Astrocyte (in vitro differentiated cells and primary cell): ENCODE measurements around the gene TEDDM1. TPM values are rescaled to one million over a fixed set of nuclear protein-coding genes. Genes with fewer than 3 reads are reported as not detected.

Experiments
- DNase-seq: peaks from one replicate; pipeline ENCODE4 v3.0.0-alpha.2; 2010; ENCODE audit warnings: low read depth
- FAIRE-seq: peaks from 2 replicates; lab custom pipeline; 2011; peaks lifted over from hg19 to GRCh38; lab: Jason Lieb, UNC
- H2AFZ ChIP-seq: 2 replicates; pipeline ENCODE4 v1.6.0; 2012; ENCODE audit warnings: low read depth, low read length, inconsistent platforms
- H3K27ac ChIP-seq: 2 replicates; pipeline ENCODE4 v1.5.1; 2011; ENCODE audit warnings: low read depth, low read length, inconsistent platforms
- H3K27me3 ChIP-seq: 2 replicates; pipeline ENCODE4 v1.6.0; 2011; ENCODE audit warnings: low read length, inconsistent platforms; ENCODE audit not compliant: insufficient read depth
- H3K36me3 ChIP-seq: 2 replicates; pipeline ENCODE4 v1.5.1; 2011; ENCODE audit warnings: low read length, inconsistent platforms; ENCODE audit not compliant: insufficient read depth
- H3K4me1 ChIP-seq: 2 replicates; pipeline ENCODE4 v1.5.1; 2011; ENCODE audit warnings: low read length, inconsistent platforms; ENCODE audit not compliant: insufficient read depth
- H3K4me2 ChIP-seq: 2 replicates; pipeline ENCODE4 v1.6.0; 2012; ENCODE audit warnings: low read length, inconsistent platforms
- H3K4me3 ChIP-seq: 2 replicates; pipeline ENCODE4 v1.5.1; 2011; ENCODE audit warnings: low read depth, mild to moderate bottlenecking, low read length, inconsistent platforms; ENCODE audit not compliant: insufficient read depth
- H3K79me2 ChIP-seq: 2 replicates; pipeline ENCODE4 v1.6.0; 2012; ENCODE audit warnings: mild to moderate bottlenecking, low read length, inconsistent platforms; ENCODE audit not compliant: insufficient read depth
- H3K9ac ChIP-seq: 2 replicates; pipeline ENCODE4 v1.6.0; 2012; ENCODE audit warnings: mild to moderate bottlenecking, low read length, inconsistent platforms
- H3K9me3 ChIP-seq: 2 replicates; pipeline ENCODE4 v1.5.1; 2012; ENCODE audit warnings: low read depth, mild to moderate bottlenecking, low read length, inconsistent platforms; ENCODE audit not compliant: insufficient read depth
- H4K20me1 ChIP-seq: 2 replicates; pipeline ENCODE4 v1.6.0; 2012; ENCODE audit warnings: low read length, inconsistent platforms; ENCODE audit not compliant: insufficient read depth
- H3K27ac Mint-ChIP-seq: one replicate; pipeline ENCODE4 v1.8.0; 2021; ENCODE audit warnings: mild to moderate bottlenecking, mixed read lengths; ENCODE audit not compliant: unreplicated experiment
- H3K27me3 Mint-ChIP-seq: one replicate; pipeline ENCODE4 v1.8.0; 2021; ENCODE audit warnings: low read depth, mixed read lengths; ENCODE audit not compliant: unreplicated experiment
- H3K36me3 Mint-ChIP-seq: one replicate; pipeline ENCODE4 v1.8.0; 2021; ENCODE audit warnings: low read depth, mixed read lengths; ENCODE audit not compliant: unreplicated experiment
- H3K4me1 Mint-ChIP-seq: one replicate; pipeline ENCODE4 v1.8.0; 2021; ENCODE audit warnings: low read depth, mixed read lengths; ENCODE audit not compliant: unreplicated experiment
- H3K4me3 Mint-ChIP-seq: one replicate; pipeline ENCODE4 v1.8.0; 2021; ENCODE audit warnings: mild to moderate bottlenecking, moderate library complexity, mixed read lengths; ENCODE audit not compliant: unreplicated experiment
- H3K9me3 Mint-ChIP-seq: one replicate; pipeline ENCODE4 v1.8.0; 2021; ENCODE audit warnings: mild to moderate bottlenecking, mixed read lengths; ENCODE audit not compliant: unreplicated experiment
- EZH2 ChIP-seq: IDR thresholded peaks from 2 replicates; pipeline ENCODE4 v1.6.1; 2012; ENCODE audit warnings: mild to moderate bottlenecking, low read length, inconsistent platforms; ENCODE audit not compliant: insufficient read depth
- total RNA-seq: library from RNA; stranded (reverse); gene quantifications from 2 replicates; pipeline ENCODE4 v1.2.1, GENCODE V29; 2021
- TF ChIP-seq, protein P1 (sequence below): IDR thresholded peaks from 2 replicates; pipeline ENCODE4 v1.5.1; 2011; ENCODE audit warnings: low read depth, mild to moderate bottlenecking, inconsistent platforms, low read length, moderate library complexity; ENCODE audit not compliant: insufficient read depth

The TEDDM1 gene
- total RNA-seq, 1 donor from 2014 or later = not detected

DNA sequence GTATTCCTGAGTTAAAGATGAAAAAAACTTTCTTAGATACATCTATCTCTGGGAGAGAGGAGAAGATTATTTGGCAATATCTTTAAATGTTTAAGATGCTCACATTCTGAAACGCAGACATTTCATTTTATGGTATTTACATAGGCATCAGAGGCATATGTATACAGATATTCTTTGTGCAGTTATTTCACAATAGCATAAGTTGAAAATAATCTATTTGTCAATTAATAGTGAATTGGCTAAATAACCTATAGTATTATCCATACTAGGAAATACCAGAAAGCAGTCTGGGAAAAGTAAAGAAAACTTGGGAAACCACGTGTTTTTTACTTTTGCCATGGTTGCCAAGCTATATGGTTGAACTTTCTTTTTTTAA lies 44.8 kb downstream of the TEDDM1 start:
- Histone ChIP-seq H3K9ac (no peak overlapping the region), H3K4me2 (no peak overlapping the region), H3K9me3 (no peaks in the 10 kb centered on the region), H3K36me3 (no peaks in the 10 kb centered on the region), H3K27me3 (no peaks in the 10 kb centered on the region), H4K20me1 (no peaks in the 10 kb centered on the region), H3K4me3 (no peak overlapping the region), H3K79me2 (no peaks in the 10 kb centered on the region), H3K27ac (no peak overlapping the region), H2AFZ (no peak overlapping the region), H3K4me1 (no peaks in the 10 kb centered on the region)
- Mint-ChIP-seq H3K4me1 (no peaks in the 10 kb centered on the region), H3K36me3 (no peaks in the 10 kb centered on the region), H3K27ac (no peak overlapping the region), H3K4me3 (no peak overlapping the region), H3K27me3 (peaks cover 2% of the 10 kb centered on the region), H3K9me3 (no peaks in the 10 kb centered on the region)
- TF ChIP-seq EZH2 = no peak
- TF ChIP-seq, protein P1, sequence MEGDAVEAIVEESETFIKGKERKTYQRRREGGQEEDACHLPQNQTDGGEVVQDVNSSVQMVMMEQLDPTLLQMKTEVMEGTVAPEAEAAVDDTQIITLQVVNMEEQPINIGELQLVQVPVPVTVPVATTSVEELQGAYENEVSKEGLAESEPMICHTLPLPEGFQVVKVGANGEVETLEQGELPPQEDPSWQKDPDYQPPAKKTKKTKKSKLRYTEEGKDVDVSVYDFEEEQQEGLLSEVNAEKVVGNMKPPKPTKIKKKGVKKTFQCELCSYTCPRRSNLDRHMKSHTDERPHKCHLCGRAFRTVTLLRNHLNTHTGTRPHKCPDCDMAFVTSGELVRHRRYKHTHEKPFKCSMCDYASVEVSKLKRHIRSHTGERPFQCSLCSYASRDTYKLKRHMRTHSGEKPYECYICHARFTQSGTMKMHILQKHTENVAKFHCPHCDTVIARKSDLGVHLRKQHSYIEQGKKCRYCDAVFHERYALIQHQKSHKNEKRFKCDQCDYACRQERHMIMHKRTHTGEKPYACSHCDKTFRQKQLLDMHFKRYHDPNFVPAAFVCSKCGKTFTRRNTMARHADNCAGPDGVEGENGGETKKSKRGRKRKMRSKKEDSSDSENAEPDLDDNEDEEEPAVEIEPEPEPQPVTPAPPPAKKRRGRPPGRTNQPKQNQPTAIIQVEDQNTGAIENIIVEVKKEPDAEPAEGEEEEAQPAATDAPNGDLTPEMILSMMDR = no peak
- FAIRE-seq = no peak
- no peak for DNase-seq

DNA sequence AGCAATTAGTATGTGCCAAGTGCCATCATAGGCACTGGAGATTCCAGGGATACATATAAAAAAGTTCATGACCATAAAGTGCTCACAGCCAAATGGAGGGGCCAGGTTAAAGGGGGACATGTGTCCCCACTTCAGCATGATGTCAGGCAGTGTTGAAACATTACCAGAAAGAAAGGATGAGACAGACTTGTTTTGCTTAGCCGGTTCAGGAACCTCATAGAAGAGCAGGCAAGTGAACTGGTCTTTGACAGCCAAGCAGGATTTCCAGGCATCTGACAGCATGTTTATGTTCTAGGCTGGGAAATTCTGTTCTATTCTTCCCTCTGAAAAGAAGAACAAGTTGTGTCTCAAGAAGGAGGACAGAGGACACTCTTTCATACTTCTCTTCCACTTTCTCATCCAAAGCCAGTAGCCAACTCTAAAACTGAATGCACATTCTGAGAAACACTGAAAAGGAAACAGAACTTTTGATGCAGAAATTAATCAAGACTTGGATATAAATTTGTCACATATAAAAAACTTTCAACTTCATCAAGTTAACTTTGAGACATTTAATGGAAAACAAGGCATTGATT lies 48.6 kb downstream of the TEDDM1 start:
- H3K36me3 ChIP-seq = no peaks in the 10 kb centered on the region
- H3K79me2 ChIP-seq = no peaks in the 10 kb centered on the region
- FAIRE-seq = no peak
- no peaks in the 10 kb centered on the region for H3K4me1 ChIP-seq
- no peaks in the 10 kb centered on the region for H3K27me3 Mint-ChIP-seq
- no peak overlapping the region for H3K27ac ChIP-seq
- H3K9ac ChIP-seq = no peak overlapping the region
- TF ChIP-seq, protein P1 = no peak
- no peak for TF ChIP-seq EZH2
- H3K4me3 Mint-ChIP-seq = no peak overlapping the region
- no peaks in the 10 kb centered on the region for H3K27me3 ChIP-seq
- no peak overlapping the region for H2AFZ ChIP-seq
- no peak for DNase-seq
- peaks cover 2% of the 10 kb centered on the region for H3K4me1 Mint-ChIP-seq
- no peak overlapping the region for H3K4me3 ChIP-seq
- H3K9me3 Mint-ChIP-seq = no peaks in the 10 kb centered on the region
- no peaks in the 10 kb centered on the region for H4K20me1 ChIP-seq
- no peaks in the 10 kb centered on the region for H3K9me3 ChIP-seq
- H3K4me2 ChIP-seq = no peak overlapping the region
- no peak overlapping the region for H3K27ac Mint-ChIP-seq
- no peaks in the 10 kb centered on the region for H3K36me3 Mint-ChIP-seq

DNA sequence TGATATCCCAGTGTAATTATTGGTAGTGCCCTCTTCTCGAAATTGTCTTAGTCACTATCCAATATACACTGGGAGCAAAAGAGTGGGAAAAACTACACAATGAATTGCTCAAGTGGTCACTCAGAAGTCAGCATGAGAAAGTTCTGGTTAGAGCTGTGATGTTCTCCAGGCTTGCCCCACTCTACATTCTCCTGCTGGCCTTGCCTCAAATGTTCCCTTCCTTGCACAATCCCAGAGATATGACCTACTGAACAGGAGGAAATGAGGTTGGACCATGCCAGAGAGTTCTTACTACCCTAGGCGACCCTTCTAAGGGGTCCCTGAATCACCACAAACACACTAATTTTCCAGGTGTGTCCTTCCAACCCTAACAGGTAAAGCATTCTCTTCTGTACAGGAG lies 49.6 kb downstream of the TEDDM1 start:
- no peak overlapping the region for H3K4me3 ChIP-seq
- no peak overlapping the region for H2AFZ ChIP-seq
- no peaks in the 10 kb centered on the region for H4K20me1 ChIP-seq
- H3K27me3 ChIP-seq = no peaks in the 10 kb centered on the region
- Mint-ChIP-seq H3K4me3 (no peak overlapping the region), H3K27ac (no peak overlapping the region), H3K9me3 (no peaks in the 10 kb centered on the region), H3K36me3 (no peaks in the 10 kb centered on the region), H3K27me3 (no peaks in the 10 kb centered on the region), H3K4me1 (peaks cover 2% of the 10 kb centered on the region)
- no peaks in the 10 kb centered on the region for H3K9me3 ChIP-seq
- H3K4me1 ChIP-seq = no peaks in the 10 kb centered on the region
- H3K36me3 ChIP-seq = no peaks in the 10 kb centered on the region
- DNase-seq (no peak), FAIRE-seq (no peak)
- H3K4me2 ChIP-seq = no peak overlapping the region
- H3K79me2 ChIP-seq = no peaks in the 10 kb centered on the region
- no peak overlapping the region for H3K27ac ChIP-seq
- TF ChIP-seq EZH2 = no peak
- TF ChIP-seq, protein P1 = no peak
- H3K9ac ChIP-seq = no peak overlapping the region
